GM12878 (cell line): ENCODE measurements around the gene KHK.

Experiments used
- BCL11A ChIP-seq: IDR thresholded peaks from 2 replicates; pipeline ENCODE4 v1.6.1; 2011; ENCODE audit warnings: low read depth, low read length
- MEF2B ChIP-seq: fragments of 450-650 bp; IDR thresholded peaks from 2 replicates; pipeline ENCODE4 v1.6.1; 2018; ENCODE audit warnings: mild to moderate bottlenecking, moderate library complexity; ENCODE audit not compliant: partially characterized antibody, poor library complexity, severe bottlenecking
- POLR2A ChIP-seq: IDR thresholded peaks from 2 replicates; pipeline ENCODE4 v1.6.1; 2011; ENCODE audit warnings: low read depth, mild to moderate bottlenecking, low read length
- POU2F2 ChIP-seq: IDR thresholded peaks from 3 replicates; pipeline ENCODE4 v1.6.1; 2011; ENCODE audit warnings: low read depth, mild to moderate bottlenecking, low read length, borderline replicate concordance
- SREBF1 ChIP-seq: IDR thresholded peaks from 2 replicates; pipeline ENCODE4 v1.6.1; 2012; ENCODE audit warnings: mild to moderate bottlenecking, low read length
- TF ChIP-seq, protein P1 (sequence below), 3 experiments: IDR thresholded peaks in 2 of 3; conservative IDR thresholded peaks in 1 of 3; 2 replicates each; pipeline ENCODE4 v1.5.1; 2011; ENCODE audit warnings: low read depth in 3 of 3, low read length in 3 of 3, mild to moderate bottlenecking in 3 of 3, control low read depth in 2 of 3, moderate library complexity in 2 of 3, inconsistent platforms in 1 of 3, mixed read lengths in 1 of 3; ENCODE audit not compliant: control insufficient read depth in 2 of 3, insufficient read depth in 1 of 3; ENCODE audit errors: extremely low read depth in 1 of 3
- TF ChIP-seq, protein P2 (sequence below): fragments of 450-650 bp; formaldehyde crosslinking; IDR thresholded peaks from 2 replicates; pipeline ENCODE4 v1.4.0; 2022; ENCODE audit warnings: mild to moderate bottlenecking, moderate library complexity
- TF ChIP-seq, protein P3 (sequence below): fragments of 450-650 bp; IDR thresholded peaks from 2 replicates; pipeline ENCODE4 v1.6.1; 2017; ENCODE audit warnings: mild to moderate bottlenecking, low read depth, inconsistent platforms; ENCODE audit not compliant: poor library complexity, severe bottlenecking

DNA sequence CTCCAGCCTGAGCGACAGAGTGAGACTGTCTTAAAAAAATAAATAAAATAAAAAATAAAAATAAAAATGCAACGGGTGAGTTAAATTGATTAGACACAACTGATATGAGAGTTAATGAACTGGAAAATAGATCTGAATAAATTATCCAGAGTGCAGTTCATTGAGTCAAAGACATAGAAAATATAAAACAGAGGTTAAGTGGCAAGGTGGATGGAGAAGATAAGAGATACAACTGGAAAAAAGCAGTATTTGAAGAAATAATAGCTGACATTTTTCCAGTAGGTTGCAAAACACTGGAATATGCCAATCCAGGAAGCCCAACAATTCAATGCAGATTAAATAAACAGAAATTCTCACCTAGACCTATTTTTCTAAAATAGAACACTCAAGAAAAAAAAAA, 21.6 kb downstream of the KHK start:
- TF ChIP-seq, protein P1, sequence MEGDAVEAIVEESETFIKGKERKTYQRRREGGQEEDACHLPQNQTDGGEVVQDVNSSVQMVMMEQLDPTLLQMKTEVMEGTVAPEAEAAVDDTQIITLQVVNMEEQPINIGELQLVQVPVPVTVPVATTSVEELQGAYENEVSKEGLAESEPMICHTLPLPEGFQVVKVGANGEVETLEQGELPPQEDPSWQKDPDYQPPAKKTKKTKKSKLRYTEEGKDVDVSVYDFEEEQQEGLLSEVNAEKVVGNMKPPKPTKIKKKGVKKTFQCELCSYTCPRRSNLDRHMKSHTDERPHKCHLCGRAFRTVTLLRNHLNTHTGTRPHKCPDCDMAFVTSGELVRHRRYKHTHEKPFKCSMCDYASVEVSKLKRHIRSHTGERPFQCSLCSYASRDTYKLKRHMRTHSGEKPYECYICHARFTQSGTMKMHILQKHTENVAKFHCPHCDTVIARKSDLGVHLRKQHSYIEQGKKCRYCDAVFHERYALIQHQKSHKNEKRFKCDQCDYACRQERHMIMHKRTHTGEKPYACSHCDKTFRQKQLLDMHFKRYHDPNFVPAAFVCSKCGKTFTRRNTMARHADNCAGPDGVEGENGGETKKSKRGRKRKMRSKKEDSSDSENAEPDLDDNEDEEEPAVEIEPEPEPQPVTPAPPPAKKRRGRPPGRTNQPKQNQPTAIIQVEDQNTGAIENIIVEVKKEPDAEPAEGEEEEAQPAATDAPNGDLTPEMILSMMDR (IDR thresholded peaks at IDR 0.05 in 2 of 3, conservative IDR thresholded peaks at IDR 0.05 in 1 of 3; ENCODE audit: control insufficient read depth in 2 of 3, extremely low read depth in 1 of 3, insufficient read depth in 1 of 3, low read depth in 3 of 3, low read length in 3 of 3), result no peak
- TF ChIP-seq, protein P2, sequence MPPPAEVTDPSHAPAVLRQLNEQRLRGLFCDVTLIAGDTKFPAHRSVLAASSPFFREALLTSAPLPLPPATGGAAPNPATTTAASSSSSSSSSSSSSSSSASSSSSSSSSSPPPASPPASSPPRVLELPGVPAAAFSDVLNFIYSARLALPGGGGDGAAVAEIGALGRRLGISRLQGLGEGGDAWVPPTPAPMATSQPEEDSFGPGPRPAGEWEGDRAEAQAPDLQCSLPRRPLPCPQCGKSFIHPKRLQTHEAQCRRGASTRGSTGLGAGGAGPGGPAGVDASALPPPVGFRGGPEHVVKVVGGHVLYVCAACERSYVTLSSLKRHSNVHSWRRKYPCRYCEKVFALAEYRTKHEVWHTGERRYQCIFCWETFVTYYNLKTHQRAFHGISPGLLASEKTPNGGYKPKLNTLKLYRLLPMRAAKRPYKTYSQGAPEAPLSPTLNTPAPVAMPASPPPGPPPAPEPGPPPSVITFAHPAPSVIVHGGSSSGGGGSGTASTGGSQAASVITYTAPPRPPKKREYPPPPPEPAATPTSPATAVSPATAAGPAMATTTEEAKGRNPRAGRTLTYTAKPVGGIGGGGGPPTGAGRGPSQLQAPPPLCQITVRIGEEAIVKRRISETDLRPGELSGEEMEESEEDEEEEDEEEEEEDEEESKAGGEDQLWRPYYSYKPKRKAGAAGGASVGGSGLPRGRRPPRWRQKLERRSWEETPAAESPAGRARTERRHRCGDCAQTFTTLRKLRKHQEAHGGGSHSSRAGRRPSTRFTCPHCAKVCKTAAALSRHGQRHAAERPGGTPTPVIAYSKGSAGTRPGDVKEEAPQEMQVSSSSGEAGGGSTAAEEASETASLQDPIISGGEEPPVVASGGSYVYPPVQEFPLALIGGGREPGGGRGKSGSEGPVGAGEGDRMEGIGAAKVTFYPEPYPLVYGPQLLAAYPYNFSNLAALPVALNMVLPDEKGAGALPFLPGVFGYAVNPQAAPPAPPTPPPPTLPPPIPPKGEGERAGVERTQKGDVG, result no peak
- TF ChIP-seq POU2F2 (no peak), POLR2A (no peak), BCL11A (no peak), SREBF1 (no peak), MEF2B (no peak)
- TF ChIP-seq, protein P3, sequence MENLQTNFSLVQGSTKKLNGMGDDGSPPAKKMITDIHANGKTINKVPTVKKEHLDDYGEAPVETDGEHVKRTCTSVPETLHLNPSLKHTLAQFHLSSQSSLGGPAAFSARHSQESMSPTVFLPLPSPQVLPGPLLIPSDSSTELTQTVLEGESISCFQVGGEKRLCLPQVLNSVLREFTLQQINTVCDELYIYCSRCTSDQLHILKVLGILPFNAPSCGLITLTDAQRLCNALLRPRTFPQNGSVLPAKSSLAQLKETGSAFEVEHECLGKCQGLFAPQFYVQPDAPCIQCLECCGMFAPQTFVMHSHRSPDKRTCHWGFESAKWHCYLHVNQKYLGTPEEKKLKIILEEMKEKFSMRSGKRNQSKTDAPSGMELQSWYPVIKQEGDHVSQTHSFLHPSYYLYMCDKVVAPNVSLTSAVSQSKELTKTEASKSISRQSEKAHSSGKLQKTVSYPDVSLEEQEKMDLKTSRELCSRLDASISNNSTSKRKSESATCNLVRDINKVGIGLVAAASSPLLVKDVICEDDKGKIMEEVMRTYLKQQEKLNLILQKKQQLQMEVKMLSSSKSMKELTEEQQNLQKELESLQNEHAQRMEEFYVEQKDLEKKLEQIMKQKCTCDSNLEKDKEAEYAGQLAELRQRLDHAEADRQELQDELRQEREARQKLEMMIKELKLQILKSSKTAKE, result no peak
